Stimulated activated CD8-positive, alpha-beta memory T cell treated with anti-CD3 and anti-CD28 coated beads, Interleukin-2, amount 100 ng/mL, for 48 hours (primary cell): ENCODE data around the gene ELANE.
"Not testable (repeated sequence)": the region's sequence is repeated elsewhere in the genome, so short reads cannot be mapped to it uniquely, and the experiment has no call there.

Experiments
- DNase-seq, 2 donors: peaks; one replicate each; pipeline ENCODE4 v3.0.0-alpha.2; 2020; ENCODE audit warnings: low read depth in 2 of 2

ELANE gene

DNA sequence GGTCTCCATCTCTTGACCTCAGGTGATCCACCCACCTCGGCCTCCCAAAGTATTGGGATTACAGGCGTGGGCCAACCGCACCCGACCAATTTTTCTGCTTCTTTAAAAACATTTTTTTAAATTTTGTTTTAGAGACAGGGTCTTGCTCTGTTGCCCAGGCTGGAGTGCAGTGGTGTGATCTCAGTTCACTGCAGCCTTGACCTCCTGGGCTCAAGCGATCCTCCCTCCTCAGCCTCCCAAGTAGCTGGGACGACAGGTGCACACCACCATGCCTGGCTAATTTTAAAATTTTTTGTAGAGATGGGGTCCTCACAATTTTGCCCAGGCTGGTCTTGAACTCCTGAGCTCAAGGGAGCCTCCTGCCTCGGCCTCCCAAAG is 9.3 kb upstream of the ELANE start:
- DNase-seq, result not testable (repeated sequence)

- DNase-seq, result no peak
Measured at GRCh38 chr19:843180-843835, 8.8 kb upstream of the ELANE start.

DNA sequence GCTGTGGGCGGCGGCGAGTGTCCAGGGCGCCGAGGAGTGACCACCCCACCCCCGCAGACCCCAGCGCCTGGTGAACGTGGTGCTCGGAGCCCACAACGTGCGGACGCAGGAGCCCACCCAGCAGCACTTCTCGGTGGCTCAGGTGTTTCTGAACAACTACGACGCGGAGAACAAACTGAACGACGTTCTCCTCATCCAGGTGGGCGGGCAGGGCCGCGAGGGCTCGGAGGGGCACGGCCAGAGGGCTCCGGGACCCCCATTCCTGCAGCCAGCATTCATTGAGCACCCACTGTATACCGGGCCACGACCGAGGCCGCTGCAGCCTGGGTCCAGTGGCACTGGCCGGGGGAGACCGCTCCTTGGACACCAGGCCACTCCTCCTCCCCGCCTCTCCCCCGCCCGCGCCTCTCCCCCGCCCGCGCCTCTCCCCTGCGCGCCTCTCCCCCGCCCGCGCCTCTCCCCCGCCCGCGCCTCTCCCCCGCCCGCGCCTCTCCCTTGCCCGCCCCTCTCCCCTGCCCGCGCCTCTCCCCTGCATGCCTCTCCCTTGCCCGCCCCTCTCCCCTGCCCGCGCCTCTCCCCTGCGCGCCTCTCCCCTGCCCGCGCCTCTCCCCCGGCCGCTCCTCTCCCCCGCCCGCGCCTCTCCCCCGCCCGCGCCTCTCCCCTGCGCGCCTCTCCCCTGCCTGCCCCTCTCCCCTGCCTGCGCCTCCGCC is 8.1 kb upstream of the ELANE start:
- no peak for DNase-seq

- no peak for DNase-seq
Measured at GRCh38 chr19:844546-844971, 7.5 kb upstream of the ELANE start.

DNA sequence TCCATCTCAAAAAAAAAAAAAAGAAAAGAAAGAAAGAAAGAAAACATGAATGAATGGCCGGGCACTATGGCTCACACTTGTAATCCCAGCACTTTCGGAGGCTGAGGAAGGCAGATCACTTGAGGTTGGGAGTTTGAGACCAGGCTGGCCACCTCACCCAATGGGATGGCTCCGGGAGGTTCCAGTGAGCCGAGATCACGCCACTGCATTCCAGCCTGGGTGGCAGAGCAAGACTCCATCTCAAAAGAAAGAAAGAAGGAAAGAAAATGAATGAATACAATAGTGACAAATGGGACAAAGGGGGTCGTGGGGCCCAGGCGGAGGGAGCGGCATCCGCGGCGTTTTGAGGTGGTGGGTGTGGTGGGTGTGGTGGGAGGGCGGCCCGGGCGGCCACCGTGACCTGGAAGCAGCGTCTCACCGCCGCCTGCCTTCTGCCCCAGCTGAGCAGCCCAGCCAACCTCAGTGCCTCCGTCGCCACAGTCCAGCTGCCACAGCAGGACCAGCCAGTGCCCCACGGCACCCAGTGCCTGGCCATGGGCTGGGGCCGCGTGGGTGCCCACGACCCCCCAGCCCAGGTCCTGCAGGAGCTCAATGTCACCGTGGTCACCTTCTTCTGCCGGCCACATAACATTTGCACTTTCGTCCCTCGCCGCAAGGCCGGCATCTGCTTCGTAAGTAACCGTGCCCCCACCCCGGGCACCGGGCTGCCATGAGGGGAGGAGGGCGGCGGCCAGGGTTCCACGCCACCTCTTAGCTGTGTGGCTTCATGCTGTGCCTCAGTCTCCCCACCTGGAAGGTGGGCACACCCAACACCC is 6.2 kb upstream of the ELANE start:
- DNase-seq, result no peak

DNA sequence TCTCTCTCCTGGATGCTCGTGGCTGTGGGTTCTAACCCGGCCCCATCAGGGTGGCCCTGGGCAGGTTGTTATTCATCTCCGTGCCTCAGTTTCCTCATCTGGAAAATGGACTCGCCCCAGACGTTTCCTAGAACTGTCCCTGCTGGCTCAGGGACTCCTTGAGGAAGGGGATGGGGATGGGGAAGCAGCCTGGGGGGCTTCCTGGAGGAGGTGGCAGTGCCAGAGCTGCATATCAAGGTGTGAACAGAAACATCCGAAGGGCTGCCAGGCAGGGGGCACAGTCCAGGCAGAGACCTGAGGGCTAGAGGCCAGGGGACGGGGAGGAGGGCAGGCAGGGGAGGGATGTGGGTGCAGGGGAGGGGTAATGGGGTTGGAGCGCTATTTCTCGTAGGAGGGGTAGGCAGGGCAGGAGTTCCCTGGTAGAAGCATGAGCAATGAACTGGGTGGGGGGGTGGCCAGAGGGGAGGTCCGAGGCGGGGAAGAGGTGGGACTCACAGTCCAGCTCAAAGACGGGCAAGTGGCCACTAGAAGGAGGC is 3.6 kb upstream of the ELANE start:
- DNase-seq, result no peak

DNA sequence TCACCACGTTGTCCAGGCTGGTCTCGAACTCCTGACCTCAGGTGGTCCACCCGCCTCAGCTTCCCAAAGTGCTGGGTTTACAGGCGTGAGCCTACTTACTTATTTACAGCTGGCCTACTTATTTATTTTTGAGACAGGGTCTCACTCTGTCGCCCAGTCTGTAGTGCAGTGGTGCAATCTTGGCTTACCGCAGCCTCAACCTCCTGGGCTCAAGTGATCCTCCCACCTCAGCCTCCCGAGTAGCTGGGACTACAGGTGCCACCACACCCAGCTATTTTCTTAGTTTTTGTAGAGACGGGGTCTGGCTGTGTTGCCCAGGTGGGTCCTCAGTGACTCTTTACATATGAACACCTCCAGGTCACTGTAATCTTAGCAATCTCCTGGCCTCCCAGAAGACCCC is 2.9 kb upstream of the ELANE start:
- not testable (repeated sequence) for DNase-seq

DNA sequence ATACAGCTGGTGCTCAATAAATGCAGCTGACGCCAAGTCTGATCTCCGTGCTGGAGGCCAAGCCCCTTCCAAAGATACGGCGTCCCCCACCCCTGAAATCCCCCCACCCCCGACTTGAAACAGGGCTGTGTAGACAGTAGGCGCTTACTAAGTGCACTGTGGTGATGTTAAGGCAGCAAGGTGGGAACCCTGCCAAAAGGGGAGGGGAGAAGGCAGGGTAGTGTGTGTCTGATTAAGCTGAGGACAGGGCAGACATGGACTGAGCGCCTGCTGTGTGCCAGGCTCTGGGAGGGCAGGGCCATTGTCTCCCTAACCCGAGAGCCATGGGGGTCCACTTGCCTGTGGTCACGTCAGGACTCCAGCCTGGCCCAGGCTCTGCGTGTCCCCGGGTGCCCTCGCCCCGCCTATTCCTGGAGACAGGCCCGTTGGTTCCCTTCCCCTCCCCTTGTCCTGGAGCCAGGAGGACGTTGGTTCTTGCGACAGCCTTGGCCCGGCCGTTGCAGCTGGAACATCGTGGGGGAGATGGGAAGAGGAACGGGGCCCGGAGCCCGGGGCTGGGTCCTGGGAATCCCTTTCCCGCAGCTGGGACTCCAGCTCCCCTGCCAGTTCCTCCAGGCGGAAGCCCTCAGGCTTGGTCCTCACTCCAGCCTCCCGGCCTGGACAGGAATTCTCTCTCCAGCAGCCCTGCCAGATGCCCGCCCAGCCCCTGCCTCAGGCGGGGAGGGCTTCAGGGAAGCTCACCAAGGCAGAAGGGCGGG is 1.7 kb upstream of the ELANE start:
- no peak for DNase-seq

DNA sequence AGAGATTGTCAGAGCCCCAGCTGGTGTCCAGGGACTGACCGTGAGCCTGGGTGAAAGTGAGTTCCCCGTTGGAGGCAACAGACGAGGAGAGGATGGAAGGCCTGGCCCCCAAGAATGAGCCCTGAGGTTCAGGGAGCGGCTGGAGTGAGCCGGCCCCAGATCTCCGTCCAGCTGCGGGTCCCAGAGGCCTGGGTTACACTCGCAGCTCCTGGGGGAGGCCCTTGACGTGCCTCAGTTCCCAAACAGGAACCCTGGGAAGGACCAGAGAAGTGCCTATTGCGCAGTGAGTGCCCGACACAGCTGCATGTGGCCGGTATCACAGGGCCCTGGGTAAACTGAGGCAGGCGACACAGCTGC is 1.1 kb upstream of the ELANE start:
- DNase-seq, result no peak

DNA sequence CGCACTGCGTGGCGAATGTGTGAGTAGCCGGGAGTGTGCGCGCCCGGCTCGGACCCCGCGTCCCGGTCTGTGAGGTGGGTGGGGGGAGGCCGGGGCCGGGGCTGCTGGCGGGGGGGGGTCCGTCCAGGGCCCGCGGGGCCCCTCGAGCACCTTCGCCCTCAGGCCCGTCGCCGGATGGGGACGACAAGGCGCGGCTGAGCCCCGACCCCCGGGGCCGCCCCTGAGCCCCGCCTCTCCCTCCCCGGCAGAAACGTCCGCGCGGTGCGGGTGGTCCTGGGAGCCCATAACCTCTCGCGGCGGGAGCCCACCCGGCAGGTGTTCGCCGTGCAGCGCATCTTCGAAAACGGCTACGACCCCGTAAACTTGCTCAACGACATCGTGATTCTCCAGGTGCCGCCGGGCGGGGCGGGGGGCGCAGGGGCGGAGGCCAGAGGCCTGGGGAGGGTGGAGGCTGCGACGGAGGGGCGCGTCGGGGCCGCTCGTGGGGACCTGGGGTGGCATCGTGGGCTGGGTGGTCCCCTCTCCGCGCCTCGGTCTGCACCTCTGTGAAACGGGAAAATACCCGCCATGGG is 997 bp downstream of the ELANE start:
- DNase-seq, result no peak

DNA sequence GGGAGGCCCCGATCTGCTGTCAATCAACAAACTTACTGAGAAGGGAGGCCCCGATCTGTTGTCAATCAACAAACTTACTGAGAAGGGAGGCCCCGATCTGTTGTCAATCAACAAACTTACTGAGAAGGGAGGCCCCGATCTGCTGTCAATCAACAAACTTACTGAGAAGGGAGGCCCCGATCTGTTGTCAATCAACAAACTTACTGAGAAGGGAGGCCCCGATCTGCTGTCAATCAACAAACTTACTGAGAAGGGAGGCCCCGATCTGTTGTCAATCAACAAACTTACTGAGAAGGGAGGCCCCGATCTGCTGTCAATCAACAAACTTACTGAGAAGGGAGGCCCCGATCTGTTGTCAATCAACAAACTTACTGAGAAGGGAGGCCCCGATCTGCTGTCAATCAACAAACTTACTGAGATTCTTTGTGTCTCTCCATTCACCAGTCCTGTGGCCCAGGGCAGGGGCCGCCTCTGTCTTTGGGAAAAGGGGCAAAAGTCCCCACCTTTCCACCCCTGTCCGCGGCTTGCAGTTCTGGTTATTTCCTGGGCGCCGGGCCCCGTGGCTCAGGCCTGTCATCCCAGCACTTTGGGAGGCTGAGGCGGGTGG is 1.6 kb downstream of the ELANE start:
- DNase-seq, result not testable (repeated sequence)

GRCh38 chr19:854549-854948 is 2.4 kb downstream of the ELANE start:
- DNase-seq, result no peak

GRCh38 chr19:855142-855541 is 3.0 kb downstream of the ELANE start:
- DNase-seq, result no peak

- DNase-seq, result no peak
Measured at GRCh38 chr19:855566-856120, 3.5 kb downstream of the ELANE start.

GRCh38 chr19:858284-858683 is 6.2 kb downstream of the ELANE start:
- DNase-seq, result no peak

- DNase-seq, result no peak
Measured at GRCh38 chr19:858868-859843, 7.1 kb downstream of the ELANE start, which contains the start of gene CFD. Gene CFD (plus strand): TSS chr19:859664. CDS start chr19:859690, 26 bp downstream.

GRCh38 chr19:861141-861755 is 9.1 kb downstream of the ELANE start:
- no peak for DNase-seq

- DNase-seq, result peak; percentile 48 to 73
Measured at GRCh38 chr19:861756-862580, 9.9 kb downstream of the ELANE start.
